Measurements from ENCODE around the gene LRIT2.

DNA sequence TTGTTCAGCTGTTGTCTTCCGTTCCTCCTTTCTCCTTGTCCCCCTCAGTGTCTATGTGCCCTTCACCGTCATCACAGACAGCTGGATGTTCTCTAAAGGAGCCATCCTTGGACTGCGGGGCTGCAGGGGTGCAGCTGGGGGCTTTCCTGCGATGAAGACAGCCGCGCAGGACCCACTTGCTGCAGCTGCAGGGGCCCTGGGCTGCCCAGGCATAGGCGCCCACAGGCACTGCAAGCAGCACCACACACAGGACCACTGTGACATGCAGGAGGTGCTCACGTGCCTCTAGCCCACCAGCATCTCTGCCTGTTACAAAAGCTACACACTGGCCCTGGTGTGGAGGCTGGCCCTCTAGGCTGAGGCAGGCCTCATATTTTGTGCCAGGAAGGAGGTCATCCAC, 3.4 kb downstream of the LRIT2 start:
- TF ChIP-seq EZH2 (IDR thresholded peaks at IDR 0.05) (no peak), POLR2AphosphoS5 (IDR thresholded peaks at IDR 0.05; ENCODE audit: borderline replicate concordance, low read depth, low read length) (no peak)

Data from SK-N-MC (cell line).